MM.1S (cell line): Measurements from ENCODE around the gene MT1B.

Source experiments
- CTCF ChIP-seq: fragments of 300-600 bp; sonication (generic); IDR thresholded peaks from 2 replicates; pipeline ENCODE4 v1.5.1; 2016; ENCODE audit warnings: antibody characterized with exemption, low read length, mixed read lengths
- EZH2 ChIP-seq: fragments of 300-600 bp; sonication (generic); optimal IDR thresholded peaks from 2 replicates; pipeline ENCODE3; 2017; ENCODE audit warnings: low read depth, mild to moderate bottlenecking, antibody characterized with exemption, low read length, mixed read lengths
- EZH2phosphoT487 ChIP-seq: fragments of 300-600 bp; sonication (generic); IDR thresholded peaks from 2 replicates; pipeline ENCODE4 v1.6.1; 2018; ENCODE audit warnings: antibody characterized with exemption, low read length

DNA sequence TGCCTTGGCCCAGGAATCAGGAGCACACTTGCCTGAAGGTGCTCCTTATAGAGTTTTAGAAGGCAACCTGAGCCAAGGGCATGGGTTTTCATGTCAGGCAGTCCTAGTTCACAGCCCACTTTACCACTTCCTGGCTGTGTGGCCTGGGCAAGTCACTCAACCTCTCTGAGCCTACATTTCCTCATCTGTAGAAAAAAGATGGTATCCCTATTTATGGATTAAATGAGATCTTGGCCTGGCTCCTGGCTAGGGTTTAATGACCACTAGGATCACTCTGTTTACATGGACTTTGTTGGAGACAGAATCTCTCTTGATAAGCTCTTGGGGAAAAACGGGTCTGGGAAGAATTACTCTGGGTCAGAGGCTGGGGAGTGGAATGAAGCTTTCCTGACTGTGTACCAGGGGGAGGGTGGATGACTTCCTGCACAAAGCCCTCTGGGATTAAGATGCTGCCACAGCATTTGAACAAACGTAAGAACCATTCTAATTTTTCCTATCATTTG lies 41.0 kb upstream of the MT1B start:
- no peak for TF ChIP-seq CTCF
- TF ChIP-seq EZH2 = no peak
- TF ChIP-seq EZH2phosphoT487 = no peak
